Measurements from ENCODE around the gene CEP57L1.
"Not testable (repeated sequence)": the region's sequence is repeated elsewhere in the genome, so short reads cannot be mapped to it uniquely, and the experiment has no call there.

CEP57L1 gene

GRCh38 chr6:109073344-109074132 is 21.8 kb upstream of the CEP57L1 start:
- DNase-seq (ENCODE audit: low spot score): peak; percentile 82

DNA sequence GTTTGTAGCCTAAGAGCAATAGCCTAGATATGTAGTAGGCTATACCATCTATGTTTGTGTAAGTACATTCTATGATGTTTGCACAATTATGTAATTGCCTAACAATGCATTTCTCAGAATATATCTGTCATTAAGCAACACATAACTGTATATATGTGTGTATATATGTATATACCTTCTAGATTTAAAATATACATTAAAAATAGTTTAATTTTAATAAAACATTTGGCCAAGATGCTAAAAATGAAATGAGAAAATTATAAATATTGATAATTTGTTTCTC is 21.2 kb upstream of the CEP57L1 start:
- no peak for DNase-seq (ENCODE audit: low spot score)

DNA sequence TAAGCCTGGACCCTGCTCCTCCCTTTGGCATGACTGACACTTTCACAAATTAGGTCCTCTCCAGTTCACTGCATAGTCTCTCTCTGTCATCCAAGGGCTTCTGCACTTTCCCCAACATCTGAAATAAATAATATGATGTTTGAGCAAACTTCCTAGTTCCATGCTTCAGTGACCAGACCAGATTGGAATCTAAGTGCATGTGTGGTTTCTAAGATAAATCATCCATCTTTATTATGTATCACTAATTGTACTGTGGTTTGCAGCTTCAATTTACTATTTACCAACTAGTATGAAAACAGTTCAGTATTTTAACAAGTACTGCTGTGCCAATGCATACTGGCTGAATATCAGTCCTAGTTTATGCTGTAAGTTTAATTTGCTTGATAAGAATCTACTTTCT is 19.4 kb upstream of the CEP57L1 start:
- DNase-seq (ENCODE audit: low spot score): no peak

DNA sequence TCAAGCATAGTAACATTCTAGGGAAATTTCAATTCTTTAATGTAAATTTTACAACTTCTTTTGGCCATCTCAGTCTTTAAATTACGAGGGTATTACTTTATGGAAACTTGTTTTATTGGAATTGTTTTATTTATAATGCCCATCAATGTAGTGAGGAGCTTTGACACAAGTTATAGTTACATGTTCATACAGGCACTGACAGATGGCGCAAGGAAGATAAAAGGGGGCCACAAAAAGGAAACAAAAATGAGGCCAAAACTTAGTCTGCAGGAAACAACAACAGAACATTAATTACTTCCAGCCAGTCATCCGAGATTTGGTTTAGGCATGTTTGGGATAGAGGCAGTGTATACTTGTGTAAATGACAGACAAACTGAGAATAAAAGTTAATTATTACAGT is 18.9 kb upstream of the CEP57L1 start:
- DNase-seq (ENCODE audit: low spot score): no peak

- DNase-seq (ENCODE audit: low spot score): no peak
These were observed 15.3 kb upstream of the CEP57L1 start for GRCh38 chr6:109079981-109080380.

DNA sequence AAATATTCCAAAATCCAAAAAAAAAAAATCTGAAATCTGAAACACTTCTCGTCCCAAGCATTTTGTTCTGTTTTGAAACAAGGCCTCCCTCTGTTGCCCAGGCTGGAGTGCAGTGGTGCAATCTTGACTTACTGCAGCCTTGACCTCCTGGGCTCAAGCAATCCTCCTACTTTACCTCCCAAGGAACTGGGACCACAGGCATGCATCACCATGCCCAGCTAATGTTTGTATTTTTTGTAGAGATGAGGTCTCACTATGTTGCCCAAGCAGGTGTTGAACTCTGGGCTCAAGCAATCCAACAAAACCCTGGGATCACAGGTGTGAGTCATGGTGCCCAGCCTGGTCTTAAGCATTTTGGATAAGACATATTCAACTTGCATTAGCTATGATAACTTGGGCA is 14.3 kb upstream of the CEP57L1 start:
- no peak for DNase-seq (ENCODE audit: low spot score)

DNA sequence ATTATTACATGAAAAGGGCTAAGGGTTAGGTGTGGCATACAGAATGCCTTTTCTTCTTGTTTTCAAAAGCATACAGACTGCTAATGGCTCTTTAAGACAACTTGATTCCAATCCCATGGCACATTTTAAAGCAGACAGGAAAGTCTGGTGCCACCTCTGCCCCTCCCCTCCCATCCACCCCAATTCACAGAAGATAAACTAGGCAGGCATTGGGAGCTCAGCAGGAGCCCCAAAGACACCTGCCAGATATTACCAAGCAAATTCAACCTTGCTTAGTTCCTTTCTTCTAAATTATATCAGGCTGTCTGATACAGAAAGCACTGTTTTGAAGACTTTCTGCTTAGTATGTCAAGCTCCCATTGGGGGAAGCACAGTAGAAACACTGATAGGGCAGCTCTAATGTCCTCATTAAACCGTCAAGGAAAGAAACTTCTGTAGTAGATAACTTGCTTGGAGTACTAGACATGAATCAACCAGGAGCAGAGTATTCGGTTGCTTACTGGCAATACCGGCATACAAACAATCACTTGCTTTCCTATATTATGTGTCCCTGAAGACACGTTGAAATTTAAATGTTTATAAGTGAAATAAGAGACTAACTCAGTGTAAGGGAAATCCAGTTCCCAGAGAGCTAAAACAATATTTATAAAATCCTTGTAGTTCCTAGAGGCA is 13.7 kb upstream of the CEP57L1 start:
- DNase-seq (ENCODE audit: low spot score): no peak

DNA sequence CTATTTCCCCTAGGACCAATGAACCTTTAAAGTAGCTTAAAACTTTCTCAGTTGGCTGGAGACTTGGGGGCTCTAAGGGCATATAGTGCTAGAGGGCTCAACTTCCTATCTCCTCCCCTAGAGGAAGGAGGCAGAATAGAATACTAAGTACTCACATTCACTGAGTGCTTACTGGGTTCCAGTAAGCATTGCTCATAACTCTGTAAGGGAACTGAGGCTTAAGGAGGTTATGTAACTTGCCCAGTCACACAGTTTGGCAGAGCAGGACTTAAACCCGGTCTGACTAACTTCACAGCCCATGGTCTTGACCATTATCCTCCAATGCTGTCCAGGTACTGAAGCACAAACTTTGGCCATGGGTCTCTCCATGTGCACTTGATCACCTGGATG is 13.1 kb upstream of the CEP57L1 start:
- no peak for DNase-seq (ENCODE audit: low spot score)

GRCh38 chr6:109083657-109084056 is 11.7 kb upstream of the CEP57L1 start:
- no peak for DNase-seq (ENCODE audit: low spot score)

DNA sequence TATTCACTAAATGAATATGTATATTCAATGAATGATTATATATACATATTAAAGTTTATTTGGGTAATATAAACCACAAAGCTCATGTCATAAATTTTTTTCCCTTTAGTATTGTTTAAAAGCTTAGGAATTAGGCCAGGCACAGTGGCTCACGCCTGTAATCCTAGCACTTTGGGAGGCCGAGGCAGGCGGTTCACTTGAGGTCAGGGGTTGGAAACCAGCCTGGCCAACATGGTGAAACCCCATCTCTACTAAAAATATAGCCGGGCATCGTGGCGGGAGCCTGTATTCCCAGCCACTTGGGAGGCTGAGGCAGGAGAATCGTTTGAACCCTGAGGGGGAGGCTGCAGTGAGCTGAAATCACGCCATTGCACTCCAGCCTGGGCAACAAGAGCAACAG is 11.2 kb upstream of the CEP57L1 start:
- not testable (repeated sequence) for DNase-seq (ENCODE audit: low spot score)

DNA sequence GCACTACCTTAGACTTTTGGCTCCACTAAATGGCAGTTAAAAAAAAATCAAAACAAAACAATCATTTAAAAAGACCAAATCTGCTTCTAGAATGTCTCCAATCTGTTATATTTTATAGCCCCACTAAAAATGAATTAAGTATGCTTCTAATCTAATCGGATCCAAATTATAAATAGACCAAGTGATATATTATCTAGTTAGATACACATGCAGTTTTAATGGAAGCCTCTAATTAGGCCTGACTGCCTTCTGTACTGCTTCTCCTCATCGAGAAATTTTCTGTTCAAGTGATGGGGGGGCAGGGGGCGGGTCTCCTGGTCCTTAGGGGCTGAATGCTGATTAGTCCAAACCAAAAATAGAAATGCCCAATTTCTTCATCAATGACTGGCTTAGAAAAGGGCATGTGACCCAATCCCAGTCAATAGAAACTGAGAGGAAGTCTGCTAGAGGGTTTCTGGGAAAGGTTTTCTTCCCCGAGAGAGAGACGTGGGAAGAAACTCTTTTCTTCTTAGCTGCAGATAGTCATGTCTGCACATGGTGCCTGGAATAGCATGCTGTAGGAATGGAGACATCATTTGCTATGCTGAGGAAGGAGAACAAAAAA is 7.5 kb upstream of the CEP57L1 start:
- DNase-seq (ENCODE audit: low spot score): no peak

DNA sequence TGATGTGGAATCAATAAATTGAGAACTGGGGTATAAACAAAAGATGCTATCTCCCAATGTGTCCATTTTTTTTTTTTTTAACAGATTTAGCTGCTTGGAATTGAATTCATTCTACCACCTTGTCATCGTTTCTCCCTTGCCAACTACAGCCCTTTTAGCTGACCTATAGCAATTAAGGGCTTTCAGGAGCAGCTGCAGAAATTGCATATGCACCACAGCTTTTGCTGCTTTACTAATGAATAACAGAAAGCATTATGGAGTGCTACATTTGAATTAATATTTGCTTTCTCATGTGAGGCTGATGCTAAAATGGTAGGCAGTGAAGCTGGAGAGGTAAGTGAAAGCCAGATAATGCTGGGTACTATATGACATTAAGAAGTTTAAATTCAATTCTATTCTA is 6.3 kb upstream of the CEP57L1 start:
- DNase-seq (ENCODE audit: low spot score): no peak

- DNase-seq (ENCODE audit: low spot score): no peak
These were observed 3.8 kb upstream of the CEP57L1 start for GRCh38 chr6:109091314-109092024.

DNA sequence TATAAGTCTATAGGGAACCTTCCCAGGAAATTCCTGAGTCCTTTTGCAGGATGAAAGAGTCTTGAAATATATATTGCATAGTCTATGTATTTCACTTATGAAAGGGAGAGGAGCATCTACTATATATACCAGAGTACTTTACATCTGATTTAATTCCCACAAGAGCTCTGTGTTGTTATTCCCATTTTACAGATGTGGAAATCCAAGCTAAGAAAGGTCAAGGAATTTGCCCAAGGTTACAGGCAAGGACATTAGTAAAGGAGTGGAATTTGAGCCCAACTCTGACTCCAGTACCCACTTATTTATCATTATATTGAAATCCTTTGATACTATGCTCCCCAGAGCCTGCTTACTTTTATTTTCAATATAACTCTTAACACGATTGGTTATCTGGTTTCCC is 3.2 kb upstream of the CEP57L1 start:
- no peak for DNase-seq (ENCODE audit: low spot score)

DNA sequence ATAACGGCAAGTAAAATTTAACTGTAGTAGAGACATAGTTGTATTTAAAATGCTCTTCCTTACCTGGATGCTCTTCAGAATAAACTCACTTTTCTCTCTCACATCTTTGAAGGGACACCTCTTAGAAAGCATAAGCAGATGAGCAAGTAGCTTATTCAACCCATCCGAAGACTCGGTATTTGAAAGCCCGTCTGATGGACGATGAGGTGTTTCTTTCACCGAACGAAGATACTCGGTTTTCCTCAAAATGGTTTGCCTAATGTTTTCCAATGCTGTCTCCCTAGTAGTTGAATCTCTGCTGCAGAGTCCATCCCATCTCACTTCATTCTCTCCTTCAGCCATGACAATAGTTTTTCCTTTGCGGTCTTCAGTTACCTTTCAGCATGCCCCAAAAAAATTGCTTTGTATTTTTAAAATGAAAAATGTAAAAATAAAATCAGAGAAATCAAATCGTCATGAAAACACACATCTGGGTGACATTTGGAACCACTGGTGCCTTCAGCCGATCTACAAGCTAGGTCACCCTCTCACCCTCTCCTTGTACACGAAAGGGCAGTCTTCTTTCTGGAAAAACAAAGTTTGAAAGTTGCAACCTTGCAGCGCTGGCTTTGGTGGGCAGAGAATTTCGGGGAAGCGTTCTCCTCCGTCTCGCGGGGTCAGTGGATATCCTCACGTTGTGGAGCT is 1.4 kb upstream of the CEP57L1 start:
- no peak for DNase-seq (ENCODE audit: low spot score)

DNA sequence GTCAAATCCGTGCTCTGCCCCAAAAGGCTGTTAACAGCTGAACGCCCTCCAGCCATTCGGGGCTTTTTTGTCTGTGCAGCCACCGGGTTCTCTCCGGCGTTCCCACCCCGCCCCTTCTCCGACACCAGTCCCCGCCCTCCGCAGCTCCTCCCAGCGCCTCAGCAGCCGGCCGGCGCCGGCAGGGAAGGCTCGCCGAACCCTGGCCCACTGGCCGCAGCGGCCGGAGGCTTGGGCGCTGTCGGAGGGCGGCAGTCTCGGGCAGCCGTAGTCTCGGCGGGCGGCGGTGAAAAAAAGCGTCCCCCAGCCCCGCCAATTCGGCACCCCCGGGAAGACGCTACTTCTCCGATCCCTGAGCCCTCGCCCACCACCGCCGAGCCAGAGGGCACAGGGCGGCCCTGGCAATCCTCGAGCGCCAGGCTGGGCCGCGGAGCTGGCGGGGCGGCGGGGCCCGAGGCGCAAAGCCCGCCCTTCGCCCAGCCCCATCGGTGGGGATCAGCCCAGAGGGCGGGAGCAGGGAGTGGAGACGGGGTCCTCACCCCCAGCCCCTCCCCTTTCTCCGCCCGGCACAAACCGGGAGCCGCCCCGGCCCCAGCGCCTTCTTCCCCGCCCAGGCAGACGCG is 781 bp upstream of the CEP57L1 start, which contains the start of gene SESN1:
Gene SESN1, minus strand, starts transcription at position 431 of the 620 bp plus-strand sequence. CDS start 773 bp downstream, outside the sequence.
- peak; percentile 81 for DNase-seq (ENCODE audit: low spot score)

- DNase-seq (ENCODE audit: low spot score): no peak
These were observed 453 bp downstream of the CEP57L1 start for GRCh38 chr6:109095835-109096084.

DNA sequence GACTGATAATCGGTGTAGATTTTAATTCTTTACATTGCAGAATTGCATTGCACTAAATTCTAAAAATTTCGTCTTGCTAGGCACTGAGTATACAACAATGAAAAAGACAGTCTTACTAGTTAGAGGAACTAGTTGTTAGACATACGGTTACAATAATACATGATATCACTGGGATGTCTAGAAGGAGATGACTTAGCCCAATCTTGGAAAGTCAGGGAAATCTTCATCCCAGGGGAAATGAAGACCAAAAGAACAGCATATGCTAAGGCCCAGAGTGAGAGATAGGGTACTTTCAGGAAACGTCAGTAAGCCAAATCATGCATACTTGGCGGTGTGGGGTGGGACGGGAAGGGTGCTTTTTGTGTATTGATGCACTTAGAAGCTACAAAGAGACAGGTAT is 901 bp downstream of the CEP57L1 start:
- DNase-seq (ENCODE audit: low spot score): no peak

DNA sequence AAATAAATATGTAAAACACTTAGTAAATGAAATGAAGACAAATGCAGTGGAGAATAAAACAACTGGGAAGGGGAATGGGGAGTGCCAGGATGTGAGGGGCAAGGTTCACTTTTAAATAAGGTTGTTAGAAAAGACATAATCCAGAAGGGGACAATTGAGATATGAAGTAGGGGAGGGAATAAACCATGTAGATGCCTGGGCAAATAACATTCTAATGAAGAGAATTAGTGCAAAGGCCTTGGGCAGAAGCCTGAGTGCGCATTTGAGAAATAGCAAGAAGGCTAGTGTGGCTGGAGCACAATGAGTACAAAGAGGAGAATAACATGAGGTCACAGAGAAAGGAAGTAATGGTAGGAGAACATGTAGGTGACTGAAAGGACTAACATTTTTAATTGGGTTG is 2.4 kb downstream of the CEP57L1 start:
- no peak for DNase-seq (ENCODE audit: low spot score)

GRCh38 chr6:109102762-109103161 is 7.5 kb downstream of the CEP57L1 start:
- DNase-seq (ENCODE audit: low spot score): no peak

DNA sequence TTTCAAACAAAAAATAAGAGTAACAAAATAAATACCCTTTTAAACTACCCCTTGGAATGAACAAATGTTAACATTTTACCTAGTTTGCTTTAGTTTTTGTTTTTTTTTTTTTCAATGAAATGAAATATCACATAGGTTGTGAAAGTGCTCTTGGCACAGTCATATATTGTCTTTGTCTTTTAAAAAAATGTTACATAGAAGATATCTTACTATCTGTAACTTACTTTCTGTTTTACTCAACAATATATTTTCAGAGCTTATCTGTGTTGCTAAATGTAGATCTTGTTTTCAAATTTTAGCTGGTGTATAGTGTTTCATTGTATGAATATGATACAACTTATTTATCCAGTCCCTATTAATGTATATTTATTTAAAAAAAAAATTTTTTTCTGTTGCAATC is 8.6 kb downstream of the CEP57L1 start:
- DNase-seq (ENCODE audit: low spot score): no peak

DNA sequence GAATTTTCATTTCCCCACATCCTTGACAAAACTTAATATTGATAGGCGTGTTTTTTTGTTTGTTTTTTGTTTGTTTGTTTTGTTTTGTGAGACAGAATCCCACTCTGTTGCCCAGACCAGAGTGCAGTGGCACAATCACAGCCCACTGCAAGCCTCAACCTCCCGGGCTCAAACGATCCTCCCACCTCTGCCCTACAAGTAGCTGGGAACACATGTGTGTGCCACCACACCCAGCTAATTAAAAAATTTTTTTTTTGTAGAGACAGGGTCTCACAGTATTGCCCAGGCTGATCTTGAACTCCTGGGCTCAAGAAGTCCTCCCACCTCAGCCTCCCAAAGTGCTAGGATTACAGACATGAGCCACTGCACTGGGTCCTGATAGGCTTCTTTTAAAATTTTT is 9.2 kb downstream of the CEP57L1 start:
- DNase-seq (ENCODE audit: low spot score): no peak

Measured in CD4-positive, alpha-beta T cell treated with Interleukin-15 for 4 hours (primary cell).